Psoas muscle (tissue), 8 donors: ENCODE measurements around the gene EPHB1. TPM values are rescaled to one million over a fixed set of nuclear protein-coding genes. Genes with fewer than 3 reads are reported as not detected.

Experiments
- ATAC-seq, 4 donors: fragments of 200-7000 bp; cut with Tn5 transposase; one replicate each; pipeline ENCODE4 v1.9.1; 2020; ENCODE audit warnings: moderate library complexity in 3 of 4, mild to moderate bottlenecking in 2 of 4
- DNase-seq, 2 donors: peaks; one replicate each; pipeline ENCODE4 v3.0.0-alpha.2; 2020
- H3K27ac ChIP-seq: fragments of 200-600 bp; one replicate; pipeline ENCODE4 v1.8.0; 2022
- H3K27me3 ChIP-seq, 3 donors: fragments of 200-600 bp in 1 of 3; one replicate each; pipeline versions ENCODE4 v1.6.1 to v1.8.0; 2013 to 2022; ENCODE audit warnings: low read length in 2 of 3, mild to moderate bottlenecking in 2 of 3, moderate library complexity in 1 of 3; ENCODE audit not compliant: insufficient read depth in 3 of 3
- H3K36me3 ChIP-seq, 2 donors: fragments of 200-600 bp in 1 of 2; one replicate each; pipeline versions ENCODE4 v1.6.1 to v1.8.0; 2013 to 2022; ENCODE audit warnings: low read depth in 1 of 2, mild to moderate bottlenecking in 1 of 2, moderate library complexity in 1 of 2; ENCODE audit not compliant: insufficient read depth in 1 of 2
- H3K4me1 ChIP-seq: fragments of 200-600 bp; one replicate; pipeline ENCODE4 v1.8.0; 2022
- H3K4me3 ChIP-seq: fragments of 200-600 bp; one replicate; pipeline ENCODE4 v1.8.0; 2022; ENCODE audit warnings: mild to moderate bottlenecking
- H3K9me3 ChIP-seq: fragments of 200-600 bp; one replicate; pipeline ENCODE4 v1.8.0; 2022
- CTCF ChIP-seq: fragments of 200-600 bp; IDR thresholded peaks from one replicate; pipeline ENCODE4 v1.8.0; 2022; ENCODE audit warnings: antibody characterized with exemption
- WGBS, 3 donors: extraction: QIAGEN DNeasy Blood & Tissue Kit; methylation state at CpG; one replicate each; pipeline versions ENCODE4 v1.1.6 to v1.1.7; 2013; 5-methylcytosine and 5-hydroxymethylcytosine counted together
- intact Hi-C, 2 donors: fragments of 100-400 bp; cut with DNase I; formaldehyde crosslinking; loops; one replicate each; pipeline versions ENCODE4 v1.11.0 to v1.14.2; 2022
- polyA plus RNA-seq, 3 donors: library from polyadenylated mRNA; stranded (reverse); fragments of 200-250 nt; gene quantifications; one replicate each; pipeline ENCODE4 v1.2.3, GENCODE V29; 2013
- total RNA-seq, 4 donors: library from RNA; stranded (reverse); fragmentation: NEBNext Ultra II Directional in 2 of 4; extraction: Animal tissue kit (Norgen Biotek cat#: 25700) in 2 of 4; gene quantifications; one replicate each; pipeline versions ENCODE4 v1.2.1 to v1.2.4, GENCODE V29; 2021 to 2023
- donor health status: healthy with polysubstance abuse.
- donor health status: DM: no; HTN: no; CAD: no; lungs with moderate emphysema.
- donor health status: Bipolar disorder and iron deficiency.
- donor health status: healthy.
- donor health status: DM: yes; HTN: yes; CAD: no.
- donor health status: DM: no; HTN: no; CAD: no.
- donor health status: DM: no; HTN: no; CAD: no.
- donor health status: DM: yes; HTN: yes; CAD: no.

Gene EPHB1
- total and polyA plus RNA-seq, 7 donors: 0.85 to 6.3 (median 2.0) TPM

GRCh38 chr3:135216659-135217058 is 421.6 kb downstream of the EPHB1 start:
- TF ChIP-seq CTCF: no peak
- Histone ChIP-seq H3K36me3 (no peaks in the 10 kb centered on the region), H3K4me3 (no peak overlapping the region), H3K9me3 (no peaks in the 10 kb centered on the region), H3K27ac (peak overlapping the region; percentile 83), H3K27me3 (no peaks in the 10 kb centered on the region), H3K4me1 (peaks cover 44% of the 10 kb centered on the region)
- intact Hi-C loops: loop anchor here (5.0 kb wide), 1 partner anchor 79 kb away; no protein-coding TSS in a partner anchor
- ATAC-seq (no peak), DNase-seq (no peak)
- 59 to 68% (median 60%) methylated on average over 3 of the region's 3 CpGs for WGBS, 3 donors

- 19 to 40% (median 27%) methylated on average over 3 of the region's 3 CpGs for WGBS, 3 donors
- TF ChIP-seq CTCF: no peak
- no peaks in the 10 kb centered on the region for H3K9me3 ChIP-seq
- no peaks in the 10 kb centered on the region for H3K27me3 ChIP-seq
- H3K36me3 ChIP-seq: no peaks in the 10 kb centered on the region
- intact Hi-C loops: loop anchor here (5.0 kb wide), 1 partner anchor 80 kb away; no protein-coding TSS in a partner anchor
- DNase-seq: no peak
- peaks cover 42% of the 10 kb centered on the region for H3K4me1 ChIP-seq
- ATAC-seq: peak in 1 of 4 donors; percentile 6
- H3K27ac ChIP-seq: peak overlapping the region; percentile 83
- no peak overlapping the region for H3K4me3 ChIP-seq
These were observed 422.7 kb downstream of the EPHB1 start for GRCh38 chr3:135217730-135218129.

- Histone ChIP-seq H3K4me3 (no peak overlapping the region), H3K27me3 (no peaks in the 10 kb centered on the region), H3K36me3 (no peaks in the 10 kb centered on the region), H3K4me1 (peaks cover 36% of the 10 kb centered on the region), H3K9me3 (no peaks in the 10 kb centered on the region), H3K27ac (peak overlapping the region; percentile 83)
- ATAC-seq (peak; percentile 86 to 95 (median 94)), DNase-seq (peak; percentile 30 to 86)
- peak; percentile 15 for TF ChIP-seq CTCF
- intact Hi-C loops: loop anchor here (5.0 kb wide), 1 partner anchor 81 kb away; no protein-coding TSS in a partner anchor
These were observed 423.2 kb downstream of the EPHB1 start for GRCh38 chr3:135218304-135218703.

- TF ChIP-seq CTCF: no peak
- H3K27ac ChIP-seq: peak overlapping the region; percentile 83
- intact Hi-C loops: loop anchor here (5.0 kb wide), 1 partner anchor 81 kb away; no protein-coding TSS in a partner anchor
- no peak overlapping the region for H3K4me3 ChIP-seq
- H3K4me1 ChIP-seq: peaks cover 32% of the 10 kb centered on the region
- WGBS, 3 donors: 59 to 79% (median 65%) methylated on average over 4 of the region's 4 CpGs
- no peaks in the 10 kb centered on the region for H3K27me3 ChIP-seq
- DNase-seq (no peak), ATAC-seq (peak in 2 of 4 donors; percentile 18 to 20)
- no peaks in the 10 kb centered on the region for H3K9me3 ChIP-seq
- no peaks in the 10 kb centered on the region for H3K36me3 ChIP-seq
These were observed 423.7 kb downstream of the EPHB1 start for GRCh38 chr3:135218782-135219181.

- Histone ChIP-seq H3K4me1 (peaks cover 10% of the 10 kb centered on the region), H3K4me3 (no peak overlapping the region), H3K36me3 (no peaks in the 10 kb centered on the region), H3K27me3 (no peaks in the 10 kb centered on the region), H3K27ac (no peak overlapping the region), H3K9me3 (no peaks in the 10 kb centered on the region)
- DNase-seq: no peak
- no peak for ATAC-seq
- intact Hi-C loops: loop anchor here (10.0 kb wide), 1 partner anchor 280 kb away; no protein-coding TSS in a partner anchor
- 54 to 84% (median 58%) methylated on average over 5 of the region's 5 CpGs for WGBS, 3 donors
- no peak for TF ChIP-seq CTCF
These were observed 429.8 kb downstream of the EPHB1 start for GRCh38 chr3:135224815-135225362.
